Right atrium auricular region (tissue), 2 donors: ENCODE results near the gene C17orf50. TPM values are rescaled to one million over a fixed set of nuclear protein-coding genes. Genes with fewer than 3 reads are reported as not detected.

ENCODE experiments used
- DNase-seq: peaks from one replicate; pipeline ENCODE4 v3.0.0-alpha.2; 2019; ENCODE audit warnings: low spot score
- H3K27ac ChIP-seq, 2 donors: fragments of 200-600 bp; sonication (generic); 1 replicate in 1 of 2; 2 replicates in 1 of 2; pipeline ENCODE4 v1.5.1; 2016 to 2019
- H3K27me3 ChIP-seq, 2 donors: fragments of 200-600 bp; sonication (generic); one replicate each; pipeline versions ENCODE4 v1.5.1 to v1.6.0; 2017 to 2019
- H3K36me3 ChIP-seq: fragments of 200-600 bp; sonication (generic); one replicate; pipeline ENCODE4 v1.5.1; 2016
- H3K4me1 ChIP-seq, 2 donors: fragments of 200-600 bp; sonication (generic); one replicate each; pipeline versions ENCODE4 v1.5.1 to v1.6.0; 2017 to 2019
- H3K4me3 ChIP-seq, 2 donors: fragments of 200-600 bp; sonication (generic); 1 replicate in 1 of 2; 2 replicates in 1 of 2; pipeline ENCODE4 v1.5.1; 2017 to 2019; ENCODE audit warnings: mild to moderate bottlenecking in 1 of 2, moderate library complexity in 1 of 2
- H3K9me3 ChIP-seq, 2 donors: fragments of 200-600 bp; sonication (generic); one replicate each; pipeline ENCODE4 v1.5.1; 2019
- CTCF ChIP-seq, 2 donors: fragments of 200-600 bp; sonication (generic); IDR thresholded peaks; one replicate each; pipeline ENCODE4 v1.5.1; 2019; ENCODE audit warnings: antibody characterized with exemption in 2 of 2
- total RNA-seq, 2 donors: library from RNA; depleted of rRNA; stranded (reverse); fragments of >200 nt; gene quantifications; one replicate each; pipeline ENCODE4 v1.1.0, GENCODE V29; 2016

The C17orf50 gene
- total RNA-seq, 2 donors from 2014 or later: not detected

GRCh38 chr17:35804658-35805192, 44.0 kb downstream of the C17orf50 start:
- H3K9me3 ChIP-seq: no peaks in the 10 kb centered on the region
- no peak overlapping the region for H3K4me3 ChIP-seq
- H3K4me1 ChIP-seq: peaks cover 0 to 35% of the 10 kb centered on the region in 2 donors
- no peaks in the 10 kb centered on the region for H3K27me3 ChIP-seq
- peak; percentile 83 to 91 for TF ChIP-seq CTCF (IDR thresholded peaks at IDR 0.05)
- H3K36me3 ChIP-seq: no peaks in the 10 kb centered on the region
- no peak for DNase-seq
- no peak overlapping the region for H3K27ac ChIP-seq

DNA sequence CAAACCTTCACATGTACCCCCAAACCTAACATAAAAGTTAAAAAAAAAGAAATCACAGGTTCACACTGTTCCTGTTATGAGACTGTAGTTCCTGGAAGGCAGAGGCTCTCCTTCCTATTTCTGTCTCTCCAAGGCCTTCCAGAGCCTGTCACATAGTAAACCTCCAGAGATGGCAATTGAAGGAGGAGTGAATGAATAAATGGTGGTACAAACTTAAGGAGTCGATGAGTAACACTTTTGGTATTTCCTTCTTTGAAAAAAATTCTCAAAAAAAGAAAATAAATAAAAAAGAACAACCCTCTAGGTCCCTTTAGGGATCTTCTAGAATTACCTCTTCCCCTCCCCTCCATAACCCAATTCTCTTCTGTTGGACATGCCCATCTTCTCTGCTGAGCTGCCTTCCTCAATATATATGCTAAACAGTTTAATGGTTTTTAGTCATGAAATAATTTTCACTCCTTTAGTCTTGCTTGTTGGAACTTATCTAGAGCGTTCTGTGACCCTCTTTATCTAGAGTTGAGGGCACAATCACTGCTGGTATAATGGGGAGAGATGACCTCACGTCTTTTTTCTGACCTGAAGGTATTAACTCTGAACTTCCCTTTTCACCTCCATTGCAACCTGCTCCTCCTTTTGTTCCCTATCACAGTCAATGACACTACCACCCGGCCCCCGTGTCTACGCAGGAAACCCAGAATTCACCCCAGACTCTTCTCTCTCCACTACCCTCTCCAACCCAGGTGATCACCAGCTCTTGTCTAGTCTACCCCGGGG, 46.9 kb downstream of the C17orf50 start:
- Histone ChIP-seq H3K9me3 (no peaks in the 10 kb centered on the region), H3K27me3 (no peaks in the 10 kb centered on the region), H3K27ac (no peak overlapping the region), H3K4me3 (no peak overlapping the region), H3K36me3 (no peaks in the 10 kb centered on the region), H3K4me1 (peaks cover 0 to 29% of the 10 kb centered on the region in 2 donors)
- TF ChIP-seq CTCF (IDR thresholded peaks at IDR 0.05): no peak
- no peak for DNase-seq

DNA sequence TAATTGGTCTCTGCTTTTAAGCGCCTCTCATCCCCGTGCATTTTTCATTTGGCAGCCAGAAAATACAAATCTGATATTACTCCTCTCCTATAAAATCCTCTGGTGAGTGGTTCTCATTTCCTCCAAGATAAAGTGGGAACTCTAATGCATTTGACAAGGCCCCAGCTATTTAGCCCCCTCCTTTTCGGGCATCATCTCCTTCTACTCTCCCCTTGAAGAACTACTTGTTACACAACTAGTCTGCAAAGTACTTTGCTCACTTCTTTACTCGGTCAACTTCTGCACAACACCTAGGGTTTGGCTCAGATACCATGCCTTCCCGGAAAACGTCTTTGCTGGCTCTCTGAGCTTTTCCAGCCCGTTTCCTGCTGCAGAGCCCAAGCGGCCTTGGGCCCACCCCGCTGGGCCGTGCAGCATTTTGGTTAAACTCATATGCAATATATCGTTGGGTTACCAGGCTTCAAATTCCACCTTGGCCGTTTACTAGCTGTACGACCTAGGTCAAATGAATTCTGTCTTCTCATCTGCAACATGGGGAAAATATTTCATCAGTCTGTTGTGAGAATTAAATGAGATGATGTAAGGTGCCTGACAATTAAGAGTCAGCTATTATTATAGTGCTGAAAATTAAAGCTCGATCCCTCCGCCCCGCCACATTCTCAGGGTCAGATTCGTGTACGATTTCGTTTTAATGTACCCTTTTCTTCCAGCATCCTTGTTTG, 47.7 kb downstream of the C17orf50 start:
- no peak for TF ChIP-seq CTCF (IDR thresholded peaks at IDR 0.05)
- H3K36me3 ChIP-seq: no peaks in the 10 kb centered on the region
- H3K27ac ChIP-seq: peak overlapping the region; percentile 92 to 99
- H3K27me3 ChIP-seq: no peaks in the 10 kb centered on the region
- DNase-seq: no peak
- H3K4me1 ChIP-seq: peaks cover 0 to 29% of the 10 kb centered on the region in 2 donors
- no peaks in the 10 kb centered on the region for H3K9me3 ChIP-seq
- peak overlapping the region; percentile 82 to 92 for H3K4me3 ChIP-seq

DNA sequence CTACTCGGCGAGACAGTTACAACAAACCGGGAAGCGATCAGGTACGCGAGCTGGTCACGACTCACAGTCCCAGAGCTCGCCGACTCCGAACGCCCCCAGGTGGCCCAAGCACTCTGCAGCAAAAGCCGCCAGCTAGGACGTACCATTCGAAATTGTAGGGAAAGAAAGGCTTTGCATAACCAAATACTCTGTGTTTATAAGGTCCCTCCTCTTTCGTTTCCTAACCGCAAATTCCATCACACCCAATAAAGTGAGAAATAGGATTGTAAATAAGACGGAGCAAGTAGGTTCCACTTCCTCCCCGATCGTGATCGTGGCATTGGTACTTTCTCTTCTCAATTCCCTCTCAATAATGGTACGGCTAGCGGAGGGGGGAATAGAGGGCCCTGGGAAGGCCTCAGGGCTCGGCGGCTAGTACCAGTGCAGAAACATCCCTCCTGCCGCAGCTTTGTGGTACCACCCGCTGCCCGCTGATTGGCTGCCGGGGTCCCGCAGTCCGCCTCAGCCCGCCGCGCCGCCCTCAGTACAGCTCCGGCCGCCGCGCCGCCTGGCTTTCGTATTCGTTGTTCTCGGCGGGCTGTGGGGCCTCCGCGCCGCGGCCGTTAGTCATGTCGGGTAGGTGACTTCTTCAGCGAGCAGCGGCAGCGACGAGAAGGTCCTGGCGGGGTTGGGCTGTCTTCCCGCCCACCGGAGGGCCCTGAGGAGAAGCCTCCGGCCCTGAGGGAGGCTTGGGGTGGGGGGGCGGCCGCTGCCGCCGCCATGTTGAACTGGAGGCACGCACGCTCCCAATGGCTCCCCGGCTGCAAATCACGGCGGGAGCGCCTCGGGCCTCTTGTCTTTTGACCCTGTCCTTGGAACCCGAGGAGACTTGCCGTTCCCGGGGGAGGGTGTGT, 48.5 kb downstream of the C17orf50 start, which contains the start of gene TAF15:
Gene TAF15, plus strand, starts transcription at position 523 of the 893 bp plus-strand sequence. Its CDS starts 86 bp downstream, at position 609.
- H3K9me3 ChIP-seq: no peaks in the 10 kb centered on the region
- peak within 1 kb of the TSS; percentile 92 to 99 for H3K27ac ChIP-seq
- no peaks in the 10 kb centered on the region for H3K36me3 ChIP-seq
- H3K4me3 ChIP-seq: peak within 1 kb of the TSS; percentile 82 to 92
- peak; percentile 67 to 76 for TF ChIP-seq CTCF (IDR thresholded peaks at IDR 0.05)
- peaks cover 0 to 29% of the 10 kb centered on the region in 2 donors for H3K4me1 ChIP-seq
- no peaks in the 10 kb centered on the region for H3K27me3 ChIP-seq
- DNase-seq: peak; percentile 95

DNA sequence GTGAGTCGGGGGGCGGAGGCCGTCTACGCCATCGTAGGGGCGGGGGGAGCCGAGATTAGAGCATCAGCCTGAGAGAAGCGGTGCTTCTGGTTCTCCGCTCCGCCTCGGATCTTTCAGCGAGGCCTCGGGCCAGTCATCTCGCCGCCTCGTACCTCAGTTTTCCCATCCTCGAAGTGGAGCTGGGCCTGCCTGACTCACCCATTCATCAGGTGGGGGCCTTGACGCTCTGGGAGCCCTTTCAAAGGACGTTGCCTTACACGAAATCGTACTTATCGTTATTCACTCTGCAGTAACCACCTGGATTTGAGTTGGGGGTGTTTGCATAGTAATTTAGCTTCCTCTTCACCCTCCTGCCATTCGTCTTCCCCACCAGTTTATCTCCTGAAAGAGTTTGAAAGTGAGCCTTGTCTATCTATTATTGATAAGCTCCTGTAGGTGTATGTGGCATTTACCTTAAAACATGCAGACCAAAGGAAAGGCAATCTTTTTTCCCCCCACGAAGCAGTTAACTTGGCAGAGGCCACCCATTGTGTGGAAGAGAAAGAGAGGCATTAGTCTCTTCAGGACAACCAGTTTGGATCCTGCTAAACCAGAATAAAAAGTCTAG, 49.3 kb downstream of the C17orf50 start:
- H3K9me3 ChIP-seq: no peaks in the 10 kb centered on the region
- H3K27ac ChIP-seq: peak overlapping the region; percentile 92 to 99
- H3K27me3 ChIP-seq: no peaks in the 10 kb centered on the region
- H3K4me1 ChIP-seq: peaks cover 0 to 34% of the 10 kb centered on the region in 2 donors
- TF ChIP-seq CTCF (IDR thresholded peaks at IDR 0.05): no peak
- no peak for DNase-seq
- H3K36me3 ChIP-seq: no peaks in the 10 kb centered on the region
- H3K4me3 ChIP-seq: peak overlapping the region; percentile 82 to 92
